ENCODE measurements around the gene CDKL2. TPM values are rescaled to one million over a fixed set of nuclear protein-coding genes. Genes with fewer than 3 reads are reported as not detected.
A peak's percentile ranks its signal among the peaks of the same experiment; 100 is the strongest.

Gene CDKL2
- total and polyA plus RNA-seq, 2 donors (not counting 1 experiment from before 2014, with no cell fraction given) = 0.40 to 2.3 TPM

DNA sequence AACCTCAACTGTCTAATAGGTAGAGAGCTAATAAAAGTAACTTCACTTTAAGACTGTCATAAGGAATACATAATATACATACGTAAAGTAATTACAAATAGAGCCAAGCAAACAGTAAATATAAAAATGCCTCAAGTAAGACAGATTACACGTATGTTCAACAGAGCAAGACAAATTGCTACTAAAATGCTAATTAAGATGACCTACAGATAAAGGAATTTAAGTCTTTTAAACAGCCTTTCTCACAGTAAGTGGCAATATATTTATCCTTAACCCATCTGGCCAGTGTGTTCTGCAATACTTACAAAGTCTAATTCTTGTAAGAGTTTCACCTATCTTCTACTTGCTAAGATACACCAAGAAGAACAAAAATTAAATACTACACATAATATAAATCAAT lies 30.2 kb upstream of the CDKL2 start:
- Histone ChIP-seq H3K79me2 (ENCODE audit: control insufficient read depth, insufficient read depth, low read length) (peaks cover 53% of the 10 kb centered on the region), H3K4me3 (replicated peaks in 1 of 4; ENCODE audit: control extremely low read depth in 1 of 4, insufficient read depth in 1 of 4, low read depth in 3 of 4, low read length in 4 of 4) (no peak overlapping the region), H3K9me3 (ENCODE audit: control insufficient read depth, insufficient read depth, low read depth, low read length) (no peaks in the 10 kb centered on the region), H3K27ac (ENCODE audit: insufficient read depth, low read length) (no peak overlapping the region), H3K4me1 (ENCODE audit: control insufficient read depth, extremely low read depth, insufficient read depth, low read length) (peaks cover 10% of the 10 kb centered on the region), H2AFZ (ENCODE audit: low read length) (no peak overlapping the region), H3K9ac (ENCODE audit: insufficient read depth, low read length) (no peak overlapping the region), H3K36me3 (ENCODE audit: control insufficient read depth, insufficient read depth, low read length) (peaks cover 4% of the 10 kb centered on the region), H4K20me1 (ENCODE audit: control insufficient read depth, extremely low read depth, insufficient read depth, low read length) (no peaks in the 10 kb centered on the region), H3K27me3 (ENCODE audit: control insufficient read depth, insufficient read depth, low read length) (no peaks in the 10 kb centered on the region), H3K4me2 (ENCODE audit: extremely low read depth, insufficient read depth, low read length) (no peak overlapping the region)
- peak in 1 of 2 donors; percentile 48 for DNase-seq (ENCODE audit: low read depth in 2 of 2)
- TF ChIP-seq EZH2 (IDR thresholded peaks at IDR 0.05; ENCODE audit: low read length, missing control alignments) = no peak
- TF ChIP-seq, protein P1, sequence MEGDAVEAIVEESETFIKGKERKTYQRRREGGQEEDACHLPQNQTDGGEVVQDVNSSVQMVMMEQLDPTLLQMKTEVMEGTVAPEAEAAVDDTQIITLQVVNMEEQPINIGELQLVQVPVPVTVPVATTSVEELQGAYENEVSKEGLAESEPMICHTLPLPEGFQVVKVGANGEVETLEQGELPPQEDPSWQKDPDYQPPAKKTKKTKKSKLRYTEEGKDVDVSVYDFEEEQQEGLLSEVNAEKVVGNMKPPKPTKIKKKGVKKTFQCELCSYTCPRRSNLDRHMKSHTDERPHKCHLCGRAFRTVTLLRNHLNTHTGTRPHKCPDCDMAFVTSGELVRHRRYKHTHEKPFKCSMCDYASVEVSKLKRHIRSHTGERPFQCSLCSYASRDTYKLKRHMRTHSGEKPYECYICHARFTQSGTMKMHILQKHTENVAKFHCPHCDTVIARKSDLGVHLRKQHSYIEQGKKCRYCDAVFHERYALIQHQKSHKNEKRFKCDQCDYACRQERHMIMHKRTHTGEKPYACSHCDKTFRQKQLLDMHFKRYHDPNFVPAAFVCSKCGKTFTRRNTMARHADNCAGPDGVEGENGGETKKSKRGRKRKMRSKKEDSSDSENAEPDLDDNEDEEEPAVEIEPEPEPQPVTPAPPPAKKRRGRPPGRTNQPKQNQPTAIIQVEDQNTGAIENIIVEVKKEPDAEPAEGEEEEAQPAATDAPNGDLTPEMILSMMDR (conservative IDR thresholded peaks at IDR 0.05 in 1 of 2, IDR thresholded peaks at IDR 0.05 in 1 of 2; ENCODE audit: low read depth in 1 of 2, low read length in 2 of 2) = no peak

DNA sequence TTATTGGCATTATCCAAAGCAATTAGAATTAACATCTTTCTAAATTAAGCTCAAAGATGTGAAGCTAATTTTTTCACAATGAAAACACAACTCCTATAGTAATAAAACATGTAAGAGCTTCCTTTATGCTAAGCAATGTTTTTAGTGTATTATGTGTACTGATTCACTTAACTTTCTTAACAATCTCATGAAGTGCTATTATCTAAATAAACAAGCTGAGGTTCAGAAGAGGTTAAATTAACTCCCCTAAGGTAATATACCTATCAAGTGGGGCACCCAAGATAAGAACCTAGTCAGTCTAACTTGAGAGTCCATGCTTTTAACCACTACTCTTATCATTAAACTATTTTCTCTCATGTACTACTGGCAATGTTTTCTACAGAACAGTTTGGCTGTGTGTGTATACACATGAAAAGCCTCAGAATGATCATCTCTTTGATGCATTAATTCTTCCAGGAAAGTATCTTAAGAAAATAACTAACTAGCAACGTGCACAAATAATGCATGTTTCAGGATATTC lies 29.2 kb upstream of the CDKL2 start:
- no peak overlapping the region for H2AFZ ChIP-seq (ENCODE audit: low read length)

DNA sequence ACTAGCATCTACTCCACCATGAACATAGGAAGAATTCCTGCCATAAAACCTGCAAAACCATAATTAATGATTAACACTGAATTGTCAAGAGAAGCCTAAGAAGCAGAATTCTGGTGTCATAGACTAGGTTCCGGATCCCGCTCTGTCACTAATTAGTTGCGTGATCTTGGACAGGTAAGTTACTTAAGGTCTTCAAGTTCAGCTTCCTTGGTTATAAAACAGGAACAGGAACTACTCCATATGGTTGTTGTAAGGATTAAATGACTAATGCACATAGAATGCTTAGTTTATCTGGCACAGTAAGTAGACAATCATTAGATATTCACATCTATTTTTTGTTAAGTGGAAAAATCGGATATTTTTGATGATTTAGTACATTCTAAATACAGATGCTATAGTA lies 28.5 kb upstream of the CDKL2 start:
- Histone ChIP-seq H3K4me1 (ENCODE audit: control insufficient read depth, extremely low read depth, insufficient read depth, low read length) (peaks cover 10% of the 10 kb centered on the region), H3K27me3 (ENCODE audit: control insufficient read depth, insufficient read depth, low read length) (no peaks in the 10 kb centered on the region), H4K20me1 (ENCODE audit: control insufficient read depth, extremely low read depth, insufficient read depth, low read length) (no peaks in the 10 kb centered on the region), H3K79me2 (ENCODE audit: control insufficient read depth, insufficient read depth, low read length) (peaks cover 37% of the 10 kb centered on the region), H3K4me2 (ENCODE audit: extremely low read depth, insufficient read depth, low read length) (peak overlapping the region; percentile 25), H3K9me3 (ENCODE audit: control insufficient read depth, insufficient read depth, low read depth, low read length) (no peaks in the 10 kb centered on the region), H2AFZ (ENCODE audit: low read length) (no peak overlapping the region), H3K9ac (ENCODE audit: insufficient read depth, low read length) (no peak overlapping the region), H3K4me3 (replicated peaks in 1 of 4; ENCODE audit: control extremely low read depth in 1 of 4, insufficient read depth in 1 of 4, low read depth in 3 of 4, low read length in 4 of 4) (no peak overlapping the region), H3K36me3 (ENCODE audit: control insufficient read depth, insufficient read depth, low read length) (peaks cover 8% of the 10 kb centered on the region), H3K27ac (ENCODE audit: insufficient read depth, low read length) (no peak overlapping the region)
- no peak for TF ChIP-seq EZH2 (IDR thresholded peaks at IDR 0.05; ENCODE audit: low read length, missing control alignments)
- TF ChIP-seq, protein P1 (conservative IDR thresholded peaks at IDR 0.05 in 1 of 2, IDR thresholded peaks at IDR 0.05 in 1 of 2; ENCODE audit: low read depth in 1 of 2, low read length in 2 of 2) = no peak
- DNase-seq (ENCODE audit: low read depth in 2 of 2) = peak; percentile 37 to 66

More for the DNA sequence above, 29.2 kb upstream of the CDKL2 start:
- H4K20me1 ChIP-seq (ENCODE audit: control insufficient read depth, extremely low read depth, insufficient read depth, low read length) = no peaks in the 10 kb centered on the region
- no peak for DNase-seq (ENCODE audit: low read depth in 2 of 2)
- peaks cover 44% of the 10 kb centered on the region for H3K79me2 ChIP-seq (ENCODE audit: control insufficient read depth, insufficient read depth, low read length)
- H3K4me3 ChIP-seq (replicated peaks in 1 of 4; ENCODE audit: control extremely low read depth in 1 of 4, insufficient read depth in 1 of 4, low read depth in 3 of 4, low read length in 4 of 4) = no peak overlapping the region
- peak overlapping the region; percentile 25 for H3K4me2 ChIP-seq (ENCODE audit: extremely low read depth, insufficient read depth, low read length)
- H3K36me3 ChIP-seq (ENCODE audit: control insufficient read depth, insufficient read depth, low read length) = peaks cover 6% of the 10 kb centered on the region
- no peaks in the 10 kb centered on the region for H3K9me3 ChIP-seq (ENCODE audit: control insufficient read depth, insufficient read depth, low read depth, low read length)
- H3K9ac ChIP-seq (ENCODE audit: insufficient read depth, low read length) = no peak overlapping the region
- H3K27me3 ChIP-seq (ENCODE audit: control insufficient read depth, insufficient read depth, low read length) = no peaks in the 10 kb centered on the region
- TF ChIP-seq, protein P1 (conservative IDR thresholded peaks at IDR 0.05 in 1 of 2, IDR thresholded peaks at IDR 0.05 in 1 of 2; ENCODE audit: low read depth in 1 of 2, low read length in 2 of 2) = no peak
- no peak for TF ChIP-seq EZH2 (IDR thresholded peaks at IDR 0.05; ENCODE audit: low read length, missing control alignments)
- H3K4me1 ChIP-seq (ENCODE audit: control insufficient read depth, extremely low read depth, insufficient read depth, low read length) = peaks cover 10% of the 10 kb centered on the region
- H3K27ac ChIP-seq (ENCODE audit: insufficient read depth, low read length) = no peak overlapping the region
